PFSK-1 (cell line): ENCODE data around the gene NT5DC3.

ENCODE experiments used
- FOXP2 ChIP-seq: optimal IDR thresholded peaks from 2 replicates; pipeline ENCODE3; 2011; ENCODE audit warnings: borderline replicate concordance, control low read depth, inconsistent platforms; ENCODE audit not compliant: insufficient read depth; ENCODE audit errors: extremely low read length, extremely low read depth
- POLR2AphosphoS5 ChIP-seq: IDR thresholded peaks from 2 replicates; pipeline ENCODE4 v1.6.1; 2012; ENCODE audit warnings: low read depth, mild to moderate bottlenecking, control low read depth, low read length, moderate library complexity
- SIN3A ChIP-seq: IDR thresholded peaks from 2 replicates; pipeline ENCODE4 v1.6.1; 2012; ENCODE audit warnings: mild to moderate bottlenecking, low read length, moderate library complexity, borderline replicate concordance; ENCODE audit not compliant: insufficient read depth
- TAF1 ChIP-seq: IDR thresholded peaks from 2 replicates; pipeline ENCODE4 v1.6.1; 2012; ENCODE audit warnings: low read length, control low read depth, borderline replicate concordance; ENCODE audit not compliant: insufficient read depth
- TF ChIP-seq, protein P1 (sequence below), 2 experiments: IDR thresholded peaks; 2 replicates each; pipeline versions ENCODE4 v1.6.1 to v1.8.0; 2011 to 2012; ENCODE audit warnings: low read depth in 2 of 2, low read length in 2 of 2, control low read depth in 1 of 2, inconsistent platforms in 1 of 2, mild to moderate bottlenecking in 1 of 2, moderate library complexity in 1 of 2; ENCODE audit not compliant: insufficient read depth in 1 of 2

NT5DC3 gene

GRCh38 chr12:103734863-103735262, 106.2 kb downstream of the NT5DC3 start:
- TF ChIP-seq, protein P1, sequence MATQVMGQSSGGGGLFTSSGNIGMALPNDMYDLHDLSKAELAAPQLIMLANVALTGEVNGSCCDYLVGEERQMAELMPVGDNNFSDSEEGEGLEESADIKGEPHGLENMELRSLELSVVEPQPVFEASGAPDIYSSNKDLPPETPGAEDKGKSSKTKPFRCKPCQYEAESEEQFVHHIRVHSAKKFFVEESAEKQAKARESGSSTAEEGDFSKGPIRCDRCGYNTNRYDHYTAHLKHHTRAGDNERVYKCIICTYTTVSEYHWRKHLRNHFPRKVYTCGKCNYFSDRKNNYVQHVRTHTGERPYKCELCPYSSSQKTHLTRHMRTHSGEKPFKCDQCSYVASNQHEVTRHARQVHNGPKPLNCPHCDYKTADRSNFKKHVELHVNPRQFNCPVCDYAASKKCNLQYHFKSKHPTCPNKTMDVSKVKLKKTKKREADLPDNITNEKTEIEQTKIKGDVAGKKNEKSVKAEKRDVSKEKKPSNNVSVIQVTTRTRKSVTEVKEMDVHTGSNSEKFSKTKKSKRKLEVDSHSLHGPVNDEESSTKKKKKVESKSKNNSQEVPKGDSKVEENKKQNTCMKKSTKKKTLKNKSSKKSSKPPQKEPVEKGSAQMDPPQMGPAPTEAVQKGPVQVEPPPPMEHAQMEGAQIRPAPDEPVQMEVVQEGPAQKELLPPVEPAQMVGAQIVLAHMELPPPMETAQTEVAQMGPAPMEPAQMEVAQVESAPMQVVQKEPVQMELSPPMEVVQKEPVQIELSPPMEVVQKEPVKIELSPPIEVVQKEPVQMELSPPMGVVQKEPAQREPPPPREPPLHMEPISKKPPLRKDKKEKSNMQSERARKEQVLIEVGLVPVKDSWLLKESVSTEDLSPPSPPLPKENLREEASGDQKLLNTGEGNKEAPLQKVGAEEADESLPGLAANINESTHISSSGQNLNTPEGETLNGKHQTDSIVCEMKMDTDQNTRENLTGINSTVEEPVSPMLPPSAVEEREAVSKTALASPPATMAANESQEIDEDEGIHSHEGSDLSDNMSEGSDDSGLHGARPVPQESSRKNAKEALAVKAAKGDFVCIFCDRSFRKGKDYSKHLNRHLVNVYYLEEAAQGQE (IDR thresholded peaks at IDR 0.05; ENCODE audit: insufficient read depth in 1 of 2, low read depth in 2 of 2, low read length in 2 of 2), result no peak
- TF ChIP-seq POLR2AphosphoS5 (no peak), FOXP2 (no peak), SIN3A (no peak), TAF1 (no peak)

- TF ChIP-seq TAF1, result no peak
- TF ChIP-seq, protein P1 (IDR thresholded peaks at IDR 0.05; ENCODE audit: insufficient read depth in 1 of 2, low read depth in 2 of 2, low read length in 2 of 2), result no peak
- no peak for TF ChIP-seq FOXP2
Measured at GRCh38 chr12:103731539-103731938, 109.5 kb downstream of the NT5DC3 start.

DNA sequence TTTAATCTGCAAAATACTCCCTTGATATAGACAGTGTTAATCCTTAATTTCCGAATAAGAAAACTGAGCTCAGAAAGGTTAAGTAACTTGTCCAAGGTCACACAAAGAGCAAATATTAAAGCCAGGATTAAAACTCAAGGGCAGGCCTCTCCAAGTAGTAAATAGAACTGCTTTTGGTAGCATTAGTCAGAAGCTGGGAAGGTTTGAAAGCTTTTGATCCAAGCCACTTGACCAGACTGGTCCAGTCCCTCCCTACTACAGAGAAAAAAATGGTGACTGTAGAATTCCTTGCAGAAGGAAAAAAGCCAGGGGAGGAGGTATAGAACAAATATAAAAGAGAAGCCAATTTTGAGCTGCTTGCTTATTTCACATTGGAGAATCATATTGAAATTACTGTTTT, 111.5 kb downstream of the NT5DC3 start:
- no peak for TF ChIP-seq SIN3A
- TF ChIP-seq, protein P1 (IDR thresholded peaks at IDR 0.05; ENCODE audit: insufficient read depth in 1 of 2, low read depth in 2 of 2, low read length in 2 of 2), result no peak
- no peak for TF ChIP-seq POLR2AphosphoS5
- TF ChIP-seq TAF1, result no peak
- no peak for TF ChIP-seq FOXP2

DNA sequence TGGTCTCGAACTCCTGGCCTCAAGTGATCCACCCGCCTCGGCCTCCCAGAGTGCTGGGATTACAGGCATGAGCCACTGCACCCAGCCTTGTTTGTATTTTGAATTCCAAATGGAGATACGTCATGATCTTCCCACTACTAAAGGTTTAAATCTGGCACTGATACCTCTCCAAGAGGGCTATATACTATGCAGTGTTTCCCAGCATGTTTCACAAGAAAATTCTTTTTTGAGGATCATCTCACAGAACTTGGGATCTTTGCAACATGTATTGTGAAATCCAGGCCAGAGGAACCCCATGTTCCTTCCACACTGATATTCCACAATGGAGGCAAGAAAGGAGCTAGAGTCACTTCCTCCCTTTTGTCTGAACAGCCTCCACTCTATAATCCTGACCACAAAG, 112.7 kb downstream of the NT5DC3 start:
- TF ChIP-seq TAF1 (no peak), POLR2AphosphoS5 (no peak), FOXP2 (no peak)
- TF ChIP-seq, protein P1 (IDR thresholded peaks at IDR 0.05; ENCODE audit: insufficient read depth in 1 of 2, low read depth in 2 of 2, low read length in 2 of 2), result no peak

GRCh38 chr12:103727638-103728037, 113.4 kb downstream of the NT5DC3 start:
- TF ChIP-seq, protein P1 (IDR thresholded peaks at IDR 0.05; ENCODE audit: insufficient read depth in 1 of 2, low read depth in 2 of 2, low read length in 2 of 2), result no peak
- no peak for TF ChIP-seq SIN3A
- no peak for TF ChIP-seq FOXP2
- no peak for TF ChIP-seq TAF1
- TF ChIP-seq POLR2AphosphoS5, result no peak
